ENCODE measurements around the gene PIP5K1C. TPM values are rescaled to one million over a fixed set of nuclear protein-coding genes. Genes with fewer than 3 reads are reported as not detected.

PIP5K1C gene
- polyA plus RNA-seq, 1 donor (not counting 4 experiments of a cell fraction or from before 2014, with no cell fraction given) = 3.6 TPM

DNA sequence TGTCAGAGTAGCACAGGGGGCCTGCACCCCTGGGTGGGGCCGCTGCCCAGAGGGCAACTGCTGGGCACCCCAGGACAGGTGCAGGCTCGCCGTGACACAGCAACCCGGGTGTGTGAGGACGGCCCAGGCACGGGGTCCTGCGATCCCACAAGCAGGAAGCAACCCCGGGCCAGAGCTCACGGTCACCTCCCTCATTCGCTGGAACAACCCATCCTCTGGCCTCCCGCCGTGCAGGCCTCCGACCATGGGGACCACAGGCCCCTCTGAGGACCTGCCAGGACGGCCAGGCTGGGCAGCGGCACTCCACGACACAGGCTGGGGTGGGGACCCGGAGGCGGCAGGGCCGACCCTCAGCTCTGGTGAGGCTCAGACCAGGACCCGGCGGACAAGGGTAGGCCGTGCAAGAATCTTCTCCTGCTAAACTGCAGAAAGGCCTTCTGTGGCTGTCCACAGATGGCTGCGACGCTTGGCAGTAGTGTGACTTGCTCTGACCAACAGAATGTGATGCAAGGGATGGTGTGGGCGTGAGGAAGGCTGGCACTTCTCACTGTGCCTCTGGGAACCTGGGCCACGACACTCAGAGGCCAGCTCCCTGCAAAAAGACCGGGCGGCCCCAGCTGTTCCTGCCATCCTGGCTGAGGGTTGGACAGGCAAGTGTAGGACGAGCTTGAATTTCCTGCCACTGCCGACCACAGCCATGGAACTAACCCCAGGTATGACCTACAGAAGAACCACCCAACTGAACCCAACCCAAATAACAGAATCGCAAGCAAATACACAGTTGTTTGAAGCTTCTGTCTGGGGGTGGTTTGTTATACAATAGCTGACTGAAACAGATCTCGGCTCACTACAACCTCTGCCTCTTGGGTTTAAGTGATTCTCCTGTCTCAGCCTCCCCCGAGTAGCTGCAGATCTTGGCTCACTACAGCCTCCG is 26.5 kb downstream of the PIP5K1C start:
- dilution Hi-C loops (cut with MboI; ENCODE audit: extremely low pct_ligation_motif_present, low sequenced_read_pairs) = no loop called here
- no peak for FAIRE-seq
- no peak overlapping the region for H3K4me2 ChIP-seq (ENCODE audit: control insufficient read depth, extremely low read depth, insufficient read depth, low read depth, low read length)

GRCh38 chr19:3672993-3673392 is 27.3 kb downstream of the PIP5K1C start:
- no peak overlapping the region for H3K4me2 ChIP-seq (ENCODE audit: control insufficient read depth, extremely low read depth, insufficient read depth, low read depth, low read length)
- dilution Hi-C loops (cut with MboI; ENCODE audit: extremely low pct_ligation_motif_present, low sequenced_read_pairs) = no loop called here
- DNase-seq (ENCODE audit: low read depth, low spot score) = no peak
- no peak for TF ChIP-seq EZH2 (IDR thresholded peaks at IDR 0.05; ENCODE audit: low read length)
- TF ChIP-seq CTCF (optimal IDR thresholded peaks at IDR 0.05 in 1 of 3, IDR thresholded peaks at IDR 0.05 in 1 of 3, conservative IDR thresholded peaks at IDR 0.05 in 1 of 3; ENCODE audit: extremely low read depth in 1 of 3, insufficient read depth in 2 of 3, low read length in 3 of 3) = no peak
- peaks cover 7% of the 10 kb centered on the region for H3K4me1 ChIP-seq (ENCODE audit: control insufficient read depth, extremely low read depth, insufficient read depth, low read length)
- no peaks in the 10 kb centered on the region for H3K9me3 ChIP-seq (ENCODE audit: control insufficient read depth, low read depth, low read length)
- no peaks in the 10 kb centered on the region for H3K27me3 ChIP-seq (ENCODE audit: control insufficient read depth, extremely low read depth, insufficient read depth, low read length)
- no peak for FAIRE-seq
- H3K9ac ChIP-seq (ENCODE audit: control insufficient read depth, extremely low read depth, insufficient read depth, low read length) = no peak overlapping the region
- H3K9me1 ChIP-seq (ENCODE audit: control insufficient read depth, extremely low read depth, insufficient read depth, low read length) = no peaks in the 10 kb centered on the region
- H3K79me2 ChIP-seq (ENCODE audit: control insufficient read depth, insufficient read depth, low read length) = no peaks in the 10 kb centered on the region
- no peaks in the 10 kb centered on the region for H3K36me3 ChIP-seq (ENCODE audit: control insufficient read depth in 2 of 2, extremely low read depth in 1 of 2, insufficient read depth in 2 of 2, low read length in 2 of 2)
- H3K4me3 ChIP-seq (ENCODE audit: control insufficient read depth in 2 of 3, extremely low read depth in 1 of 3, insufficient read depth in 2 of 3, low read depth in 1 of 3, low read length in 3 of 3) = no peak overlapping the region
- H3K27ac ChIP-seq (ENCODE audit: control insufficient read depth, insufficient read depth, low read length) = no peak overlapping the region
- H2AFZ ChIP-seq (ENCODE audit: control insufficient read depth, low read length) = no peak overlapping the region
- peaks cover 11% of the 10 kb centered on the region for H4K20me1 ChIP-seq (ENCODE audit: control insufficient read depth, extremely low read depth, insufficient read depth, low read length)

More for the DNA sequence above, 26.5 kb downstream of the PIP5K1C start:
- no peak for DNase-seq (ENCODE audit: low read depth, low spot score)
- Histone ChIP-seq H3K9me1 (ENCODE audit: control insufficient read depth, extremely low read depth, insufficient read depth, low read length) (no peaks in the 10 kb centered on the region), H4K20me1 (ENCODE audit: control insufficient read depth, extremely low read depth, insufficient read depth, low read length) (peaks cover 11% of the 10 kb centered on the region), H3K4me1 (ENCODE audit: control insufficient read depth, extremely low read depth, insufficient read depth, low read length) (peaks cover 4% of the 10 kb centered on the region), H3K9ac (ENCODE audit: control insufficient read depth, extremely low read depth, insufficient read depth, low read length) (no peak overlapping the region), H3K27me3 (ENCODE audit: control insufficient read depth, extremely low read depth, insufficient read depth, low read length) (no peaks in the 10 kb centered on the region), H3K27ac (ENCODE audit: control insufficient read depth, insufficient read depth, low read length) (no peak overlapping the region), H3K4me3 (ENCODE audit: control insufficient read depth in 2 of 3, extremely low read depth in 1 of 3, insufficient read depth in 2 of 3, low read depth in 1 of 3, low read length in 3 of 3) (no peak overlapping the region), H3K36me3 (ENCODE audit: control insufficient read depth in 2 of 2, extremely low read depth in 1 of 2, insufficient read depth in 2 of 2, low read length in 2 of 2) (no peaks in the 10 kb centered on the region), H2AFZ (ENCODE audit: control insufficient read depth, low read length) (no peak overlapping the region), H3K79me2 (ENCODE audit: control insufficient read depth, insufficient read depth, low read length) (no peaks in the 10 kb centered on the region), H3K9me3 (ENCODE audit: control insufficient read depth, low read depth, low read length) (no peaks in the 10 kb centered on the region)
- TF ChIP-seq EZH2 (IDR thresholded peaks at IDR 0.05; ENCODE audit: low read length) (no peak), CTCF (optimal IDR thresholded peaks at IDR 0.05 in 1 of 3, IDR thresholded peaks at IDR 0.05 in 1 of 3, conservative IDR thresholded peaks at IDR 0.05 in 1 of 3; ENCODE audit: extremely low read depth in 1 of 3, insufficient read depth in 2 of 3, low read length in 3 of 3) (no peak)

All from keratinocyte (primary cell).